OCI-LY1 (cell line): ENCODE measurements around the gene NR3C1.

Experiments used
- H2AFZ ChIP-seq: fragments of 200-600 bp; sonication (generic), shearing (Covaris generic); 2 replicates; pipeline ENCODE4 v1.6.0; 2014; ENCODE audit warnings: antibody characterized with exemption, mild to moderate bottlenecking, low read length
- H3F3A ChIP-seq: fragments of 200-600 bp; sonication (generic), shearing (Covaris generic); 2 replicates; pipeline ENCODE4 v1.6.0; 2014; ENCODE audit warnings: mild to moderate bottlenecking, antibody characterized with exemption, low read length, moderate library complexity; ENCODE audit not compliant: insufficient read depth
- H3K27ac ChIP-seq: fragments of 200-600 bp; sonication (generic); 2 replicates; pipeline ENCODE4 v1.5.1; 2014; ENCODE audit warnings: low read length, mixed run types, mild to moderate bottlenecking, low read depth; ENCODE audit not compliant: poor library complexity, severe bottlenecking
- H3K27me3 ChIP-seq: fragments of 200-600 bp; sonication (generic); 2 replicates; pipeline ENCODE4 v1.6.0; 2014; ENCODE audit warnings: antibody characterized with exemption, mild to moderate bottlenecking, low read length, moderate library complexity; ENCODE audit not compliant: insufficient read depth
- H3K36me3 ChIP-seq: fragments of 200-600 bp; sonication (generic); 2 replicates; pipeline ENCODE4 v1.6.1; 2014; ENCODE audit warnings: mild to moderate bottlenecking, antibody characterized with exemption, low read length, moderate library complexity, mixed read lengths; ENCODE audit not compliant: insufficient read depth
- H3K4me1 ChIP-seq: fragments of 200-600 bp; sonication (generic); 2 replicates; pipeline ENCODE4 v1.5.1; 2014; ENCODE audit warnings: mild to moderate bottlenecking, low read length, moderate library complexity; ENCODE audit not compliant: insufficient read depth, severe bottlenecking
- H3K4me2 ChIP-seq: fragments of 200-600 bp; sonication (generic), shearing (Covaris generic); 2 replicates; pipeline ENCODE4 v1.6.1; 2014; ENCODE audit warnings: low read length
- H3K4me3 ChIP-seq: fragments of 200-600 bp; sonication (generic); 2 replicates; pipeline ENCODE4 v1.5.1; 2014; ENCODE audit warnings: low read length, low read depth, mild to moderate bottlenecking, mixed read lengths; ENCODE audit not compliant: poor library complexity, severe bottlenecking
- H3K79me2 ChIP-seq: fragments of 200-600 bp; shearing (Covaris generic); 2 replicates; pipeline ENCODE4 v1.6.1; 2016; ENCODE audit warnings: mixed run types, low read length, mixed read lengths; ENCODE audit not compliant: insufficient read depth
- H3K9ac ChIP-seq: fragments of 200-600 bp; sonication (generic), shearing (Covaris generic); 2 replicates; pipeline ENCODE4 v1.6.1; 2014; ENCODE audit warnings: mild to moderate bottlenecking, low read length, mixed read lengths
- H3K9me2 ChIP-seq: fragments of 200-600 bp; sonication (generic), shearing (Covaris generic); 2 replicates; pipeline ENCODE4 v1.6.1; 2014; ENCODE audit warnings: low read depth, mild to moderate bottlenecking, low read length, mixed read lengths
- H3K9me3 ChIP-seq: fragments of 200-600 bp; shearing (Covaris generic); 2 replicates; pipeline ENCODE4 v1.6.1; 2014; ENCODE audit warnings: low read length, mixed read lengths
- H4K20me1 ChIP-seq: fragments of 200-600 bp; sonication (generic), shearing (Covaris generic); 2 replicates; pipeline ENCODE4 v1.6.0; 2016; ENCODE audit warnings: mild to moderate bottlenecking, low read length; ENCODE audit not compliant: insufficient read depth
- EZH2 ChIP-seq: fragments of 200-600 bp; sonication (generic), shearing (Covaris generic); IDR thresholded peaks from 2 replicates; pipeline ENCODE4 v1.8.0; 2017; ENCODE audit warnings: borderline replicate concordance, mixed run types, mild to moderate bottlenecking, antibody characterized with exemption, low read length, moderate library complexity, mixed read lengths
- TF ChIP-seq, protein P1 (sequence below): fragments of 200-600 bp; sonication (generic), shearing (Covaris generic); IDR thresholded peaks from 2 replicates; pipeline ENCODE4 v1.5.1; 2017; ENCODE audit warnings: mild to moderate bottlenecking, antibody characterized with exemption, low read length, moderate library complexity, mixed read lengths

The NR3C1 gene

DNA sequence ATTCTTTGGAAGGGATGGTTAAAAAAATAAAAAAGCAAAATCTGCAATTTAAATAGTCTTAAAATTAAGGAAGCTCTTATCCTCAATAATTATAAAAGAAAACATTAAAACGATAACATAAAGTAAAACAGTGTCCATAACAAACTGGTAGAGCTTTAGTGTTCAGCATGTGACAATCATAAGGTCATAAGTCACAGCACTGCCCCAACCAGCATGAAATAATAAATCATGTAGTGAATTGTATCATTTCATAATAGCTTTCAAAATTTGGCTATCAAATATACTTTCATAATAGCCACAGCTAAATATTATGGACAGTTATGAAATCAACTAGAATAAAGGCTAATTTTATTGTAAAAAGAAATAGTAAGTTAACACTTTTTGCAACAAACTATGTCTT lies 10.0 kb downstream of the NR3C1 start:
- H3K4me2 ChIP-seq = peak overlapping the region; percentile 99; the same call in 1 of the 2 replicates
- H3K27me3 ChIP-seq = no peaks in the 10 kb centered on the region
- H3K4me3 ChIP-seq = no peak overlapping the region
- H3K9me2 ChIP-seq = no peaks in the 10 kb centered on the region
- H3K36me3 ChIP-seq = peaks cover 77% of the 10 kb centered on the region
- no peak overlapping the region for H2AFZ ChIP-seq
- H3F3A ChIP-seq = no peaks in the 10 kb centered on the region
- H3K4me1 ChIP-seq = peaks cover 55% of the 10 kb centered on the region
- H3K9ac ChIP-seq = no peak overlapping the region
- H4K20me1 ChIP-seq = no peaks in the 10 kb centered on the region
- H3K79me2 ChIP-seq = peaks cover 100% of the 10 kb centered on the region
- TF ChIP-seq, protein P1, sequence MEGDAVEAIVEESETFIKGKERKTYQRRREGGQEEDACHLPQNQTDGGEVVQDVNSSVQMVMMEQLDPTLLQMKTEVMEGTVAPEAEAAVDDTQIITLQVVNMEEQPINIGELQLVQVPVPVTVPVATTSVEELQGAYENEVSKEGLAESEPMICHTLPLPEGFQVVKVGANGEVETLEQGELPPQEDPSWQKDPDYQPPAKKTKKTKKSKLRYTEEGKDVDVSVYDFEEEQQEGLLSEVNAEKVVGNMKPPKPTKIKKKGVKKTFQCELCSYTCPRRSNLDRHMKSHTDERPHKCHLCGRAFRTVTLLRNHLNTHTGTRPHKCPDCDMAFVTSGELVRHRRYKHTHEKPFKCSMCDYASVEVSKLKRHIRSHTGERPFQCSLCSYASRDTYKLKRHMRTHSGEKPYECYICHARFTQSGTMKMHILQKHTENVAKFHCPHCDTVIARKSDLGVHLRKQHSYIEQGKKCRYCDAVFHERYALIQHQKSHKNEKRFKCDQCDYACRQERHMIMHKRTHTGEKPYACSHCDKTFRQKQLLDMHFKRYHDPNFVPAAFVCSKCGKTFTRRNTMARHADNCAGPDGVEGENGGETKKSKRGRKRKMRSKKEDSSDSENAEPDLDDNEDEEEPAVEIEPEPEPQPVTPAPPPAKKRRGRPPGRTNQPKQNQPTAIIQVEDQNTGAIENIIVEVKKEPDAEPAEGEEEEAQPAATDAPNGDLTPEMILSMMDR = no peak
- no peak for TF ChIP-seq EZH2
- no peak overlapping the region for H3K27ac ChIP-seq
- no peaks in the 10 kb centered on the region for H3K9me3 ChIP-seq

GRCh38 chr5:143390941-143391340 lies 12.5 kb downstream of the NR3C1 start:
- Histone ChIP-seq H3K9ac (no peak overlapping the region), H2AFZ (no peak overlapping the region), H3K36me3 (peaks cover 93% of the 10 kb centered on the region), H4K20me1 (no peaks in the 10 kb centered on the region; the same call in 1 of the 2 replicates), H3K27ac (no peak overlapping the region), H3K4me3 (no peak overlapping the region), H3K4me1 (peaks cover 34% of the 10 kb centered on the region), H3K4me2 (no peak overlapping the region), H3K27me3 (no peaks in the 10 kb centered on the region), H3K9me2 (no peaks in the 10 kb centered on the region), H3K9me3 (peaks cover 12% of the 10 kb centered on the region), H3K79me2 (peaks cover 100% of the 10 kb centered on the region), H3F3A (0 out of 2 replicates have a peak, but pooled peaks cover 3% of the 10 kb centered on the region)
- TF ChIP-seq, protein P1 = no peak
- TF ChIP-seq EZH2 = no peak

- peaks cover 100% of the 10 kb centered on the region for H3K79me2 ChIP-seq
- H3K27me3 ChIP-seq = no peaks in the 10 kb centered on the region
- H3K9me2 ChIP-seq = no peaks in the 10 kb centered on the region
- no peak overlapping the region for H2AFZ ChIP-seq
- 0 out of 2 replicates have a peak, but pooled peaks cover 3% of the 10 kb centered on the region for H3F3A ChIP-seq
- H3K27ac ChIP-seq = no peak overlapping the region
- H4K20me1 ChIP-seq = no peaks in the 10 kb centered on the region; the same call in 1 of the 2 replicates
- H3K9me3 ChIP-seq = peaks cover 18% of the 10 kb centered on the region
- peaks cover 27% of the 10 kb centered on the region for H3K4me1 ChIP-seq
- H3K9ac ChIP-seq = no peak overlapping the region
- no peak overlapping the region for H3K4me2 ChIP-seq
- no peak for TF ChIP-seq EZH2
- TF ChIP-seq, protein P1 = no peak
- H3K36me3 ChIP-seq = peaks cover 93% of the 10 kb centered on the region
- no peak overlapping the region for H3K4me3 ChIP-seq
Measured at GRCh38 chr5:143390258-143390657, 13.2 kb downstream of the NR3C1 start.
